Sigmoid colon (tissue), 3 donors: Measurements from ENCODE around the gene EMB.
"Not testable (repeated sequence)": the region's sequence is repeated elsewhere in the genome, so short reads cannot be mapped to it uniquely, and the experiment has no call there.

ENCODE experiments used
- CTCF ChIP-seq, 4 experiments: fragments of 450-650 bp in 3 of 4; fragments of 200-600 bp in 1 of 4; IDR thresholded peaks; one replicate each; pipeline ENCODE4 v1.5.1; 2016 to 2019; ENCODE audit warnings: antibody characterized with exemption in 4 of 4, mild to moderate bottlenecking in 3 of 4, moderate library complexity in 2 of 4
- POLR2A ChIP-seq, 2 donors: fragments of 450-650 bp; IDR thresholded peaks; one replicate each; pipeline ENCODE4 v1.6.1; 2016; ENCODE audit warnings: antibody characterized with exemption in 2 of 2, mild to moderate bottlenecking in 2 of 2, moderate library complexity in 2 of 2

- TF ChIP-seq CTCF, POLR2A (IDR thresholded peaks at IDR 0.05): not testable (repeated sequence)
Measured at GRCh38 chr5:50416637-50417036, 24.5 kb downstream of the EMB start.
